ENCODE data around the gene CEACAM19.
"Not testable (repeated sequence)": the region's sequence is repeated elsewhere in the genome, so short reads cannot be mapped to it uniquely, and the experiment has no call there.

CEACAM19 gene

GRCh38 chr19:44645407-44646048, 25.8 kb upstream of the CEACAM19 start:
- no peak for DNase-seq (ENCODE audit: low read depth in 3 of 3, low spot score in 1 of 3)

- DNase-seq (ENCODE audit: low read depth in 3 of 3, low spot score in 1 of 3) = no peak
These were observed 25.2 kb upstream of the CEACAM19 start for GRCh38 chr19:44646049-44646416.

GRCh38 chr19:44647144-44647543, 24.1 kb upstream of the CEACAM19 start:
- DNase-seq (ENCODE audit: low read depth in 3 of 3, low spot score in 1 of 3) = no peak

- DNase-seq (ENCODE audit: low read depth in 3 of 3, low spot score in 1 of 3) = no peak
These were observed 22.5 kb upstream of the CEACAM19 start for GRCh38 chr19:44648631-44649251.

GRCh38 chr19:44649578-44650145, 21.6 kb upstream of the CEACAM19 start:
- DNase-seq (ENCODE audit: low read depth in 3 of 3, low spot score in 1 of 3) = no peak

- DNase-seq (ENCODE audit: low read depth in 3 of 3, low spot score in 1 of 3) = no peak
These were observed 17.9 kb upstream of the CEACAM19 start for GRCh38 chr19:44653343-44653742.

- peak; percentile 23 to 44 (median 35) for DNase-seq (ENCODE audit: low read depth in 3 of 3, low spot score in 1 of 3)
These were observed 17.1 kb upstream of the CEACAM19 start for GRCh38 chr19:44653977-44654774.

- DNase-seq (ENCODE audit: low read depth in 3 of 3, low spot score in 1 of 3) = peak in 2 of 3 donors; percentile 30 to 61
These were observed 13.9 kb upstream of the CEACAM19 start for GRCh38 chr19:44657211-44657921.

GRCh38 chr19:44658069-44658733, 13.1 kb upstream of the CEACAM19 start:
- no peak for DNase-seq (ENCODE audit: low read depth in 3 of 3, low spot score in 1 of 3)

- DNase-seq (ENCODE audit: low read depth in 3 of 3, low spot score in 1 of 3) = no peak
These were observed 11.2 kb upstream of the CEACAM19 start for GRCh38 chr19:44660081-44660480.

- DNase-seq (ENCODE audit: low read depth in 3 of 3, low spot score in 1 of 3) = no peak
These were observed 10.1 kb upstream of the CEACAM19 start for GRCh38 chr19:44661205-44661604.

GRCh38 chr19:44661904-44662303, 9.4 kb upstream of the CEACAM19 start:
- DNase-seq (ENCODE audit: low read depth in 3 of 3, low spot score in 1 of 3) = no peak

- no peak for DNase-seq (ENCODE audit: low read depth in 3 of 3, low spot score in 1 of 3)
These were observed 8.4 kb upstream of the CEACAM19 start for GRCh38 chr19:44662691-44663385.

- no peak for DNase-seq (ENCODE audit: low read depth in 3 of 3, low spot score in 1 of 3)
These were observed 7.3 kb upstream of the CEACAM19 start for GRCh38 chr19:44663996-44664395.

- no peak for DNase-seq (ENCODE audit: low read depth in 3 of 3, low spot score in 1 of 3)
These were observed 6.3 kb upstream of the CEACAM19 start for GRCh38 chr19:44664976-44665375.

GRCh38 chr19:44666852-44667556, 4.3 kb upstream of the CEACAM19 start:
- DNase-seq (ENCODE audit: low read depth in 3 of 3, low spot score in 1 of 3) = no peak

- DNase-seq (ENCODE audit: low read depth in 3 of 3, low spot score in 1 of 3) = no peak
These were observed 2.1 kb upstream of the CEACAM19 start for GRCh38 chr19:44668985-44669764.

- DNase-seq (ENCODE audit: low read depth in 3 of 3, low spot score in 1 of 3) = not testable (repeated sequence)
These were observed 1.3 kb upstream of the CEACAM19 start for GRCh38 chr19:44670027-44670426.

- no peak for DNase-seq (ENCODE audit: low read depth in 3 of 3, low spot score in 1 of 3)
These were observed 944 bp downstream of the CEACAM19 start for GRCh38 chr19:44672226-44672625.
